T47D (cell line): ENCODE data around the gene INPP5A.
"Not testable (repeated sequence)": the region's sequence is repeated elsewhere in the genome, so short reads cannot be mapped to it uniquely, and the experiment has no call there.

Experiments
- DNase-seq, 2 experiments: peaks; one replicate each; pipeline versions ENCODE4 v3.0.0 to v3.0.0-alpha.2; 2011 to 2012; ENCODE audit warnings: low read depth in 1 of 2, low spot score in 1 of 2
- JUND ChIP-seq: IDR thresholded peaks from 2 replicates; pipeline ENCODE4 v1.6.1; 2012; ENCODE audit warnings: low read depth
- in situ Hi-C: cut with HindIII; loops from 2 replicates; pipeline ENCODE4 v1.10.0; 2016; ENCODE audit warnings: low sequenced_read_pairs, low pct_unique_long_range_greater_than_20kb

The INPP5A gene

DNA sequence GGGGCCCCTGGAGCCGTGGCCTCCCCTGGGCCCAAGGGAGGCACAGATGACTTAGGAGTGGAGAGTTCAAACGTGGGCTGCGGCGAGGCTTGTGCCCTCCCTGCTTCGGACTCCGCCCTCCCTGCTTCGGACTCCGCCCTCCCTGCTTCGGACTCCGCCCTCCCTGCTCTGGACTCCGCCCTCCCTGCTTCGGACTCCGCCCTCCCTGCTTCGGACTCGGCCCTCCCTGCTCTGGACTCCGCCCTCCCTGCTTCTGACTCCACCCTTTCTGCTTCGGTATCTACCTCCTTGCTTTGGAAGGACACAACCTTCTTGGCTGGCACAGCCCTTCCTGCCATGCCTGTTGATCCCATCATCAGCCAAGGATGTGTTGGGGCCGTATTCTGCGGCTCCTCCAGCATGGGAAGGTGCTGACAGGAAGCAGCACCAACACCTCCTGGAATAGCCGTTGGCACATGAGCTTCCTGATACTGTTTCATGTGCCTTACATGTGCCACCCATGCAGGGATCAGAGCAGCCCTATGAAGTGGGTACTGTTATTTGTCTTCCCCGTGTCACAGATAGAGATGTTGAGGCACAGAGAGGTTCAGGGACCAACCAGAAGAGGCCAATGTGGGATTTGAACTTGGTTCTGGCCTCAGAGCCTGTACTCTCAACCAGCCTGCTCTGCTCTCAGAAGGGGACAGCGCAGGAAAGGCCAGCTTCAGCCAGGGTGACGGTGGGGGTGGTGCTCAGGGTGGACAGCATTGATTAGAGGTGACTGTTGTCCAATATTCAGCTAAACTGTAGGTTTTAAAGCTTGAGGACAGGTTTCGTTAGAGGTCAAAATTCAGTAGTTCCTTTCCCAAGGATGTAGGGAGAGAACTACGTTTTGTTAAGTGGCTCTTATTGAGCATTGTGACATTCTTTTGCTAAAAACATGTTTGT is 133.9 kb downstream of the INPP5A start:
- peak in 1 of 2 experiments; percentile 8 for DNase-seq
- in situ Hi-C loops = no loop called here
- no peak for TF ChIP-seq JUND

GRCh38 chr10:132673746-132674145 is 136.2 kb downstream of the INPP5A start:
- in situ Hi-C loops, DNase-seq: not testable (repeated sequence)

DNA sequence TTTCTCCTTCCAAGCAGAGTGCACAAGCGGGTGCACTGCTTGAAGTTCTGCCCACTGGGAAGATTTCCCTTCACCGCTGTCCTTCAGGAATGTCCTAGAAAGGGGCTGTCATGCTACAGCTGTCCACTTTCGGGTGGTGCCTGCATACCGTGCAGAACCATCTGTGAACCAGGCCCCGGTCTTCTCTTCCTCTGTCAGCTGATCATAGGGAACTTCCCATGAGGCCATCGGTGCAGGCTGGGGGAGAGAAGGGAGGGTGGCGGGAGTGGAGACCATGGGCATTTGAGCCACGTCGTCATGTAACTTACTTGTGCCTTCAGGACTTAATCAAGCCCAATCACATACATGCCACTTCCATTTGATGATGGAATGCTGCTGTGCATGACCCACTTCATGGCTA is 136.7 kb downstream of the INPP5A start:
- no peak for DNase-seq
- no peak for TF ChIP-seq JUND
- in situ Hi-C loops = no loop called here

- in situ Hi-C loops = no loop called here
- DNase-seq = no peak
- no peak for TF ChIP-seq JUND
Observed at GRCh38 chr10:132675031-132675740, 137.6 kb downstream of the INPP5A start.

DNA sequence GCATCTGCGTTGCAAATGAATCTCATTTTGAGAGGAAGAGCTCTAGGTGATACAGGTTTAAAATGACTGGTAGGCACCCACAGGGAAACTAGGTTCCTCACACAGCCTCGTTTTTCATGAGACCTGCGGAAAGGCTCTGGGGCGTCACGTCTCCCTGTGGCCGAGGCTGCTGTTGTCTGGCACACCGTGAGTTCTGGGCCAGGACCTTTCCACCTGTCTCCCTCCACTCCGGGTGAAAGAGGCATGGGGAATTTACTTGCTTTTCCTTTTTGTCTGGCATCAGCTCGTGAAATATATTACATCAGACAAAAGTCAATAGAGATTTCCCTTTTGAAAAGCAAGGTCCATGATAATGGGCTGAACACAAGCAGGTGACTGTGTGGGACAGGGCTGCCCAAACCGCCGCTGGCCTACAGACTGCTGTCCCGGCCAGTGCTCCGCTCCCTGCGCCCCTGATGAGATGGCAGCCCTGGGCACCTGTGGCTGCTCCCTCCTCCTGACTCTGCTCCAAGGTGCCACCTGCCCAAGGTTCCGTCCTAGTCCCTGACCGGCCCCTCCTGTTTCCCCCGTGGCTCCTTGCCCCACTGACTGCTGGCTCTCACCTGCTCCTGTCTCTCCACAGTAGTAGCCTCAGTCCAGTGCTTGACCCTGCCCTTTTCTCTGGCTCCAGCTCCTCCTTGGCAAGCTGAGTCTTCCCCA is 138.8 kb downstream of the INPP5A start:
- in situ Hi-C loops = no loop called here
- no peak for DNase-seq
- TF ChIP-seq JUND = no peak

DNA sequence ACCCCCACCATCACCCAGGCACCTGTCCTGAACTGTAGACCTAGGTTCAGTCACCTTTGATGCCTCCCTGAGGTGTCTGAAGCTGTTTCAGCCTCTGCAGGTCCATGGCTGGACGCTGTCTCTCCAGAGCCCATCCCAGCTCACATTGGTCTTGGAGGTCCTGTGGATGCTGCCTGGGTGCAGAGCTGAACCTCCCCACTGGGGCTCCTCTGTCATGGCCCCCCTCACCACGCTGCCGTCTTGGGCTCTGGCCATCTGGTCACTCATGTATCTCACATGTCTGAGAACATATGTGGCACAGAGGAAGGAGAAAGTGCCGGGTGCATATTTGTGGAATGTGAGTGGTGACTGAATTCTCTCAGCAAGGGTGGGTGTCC is 139.5 kb downstream of the INPP5A start:
- no peak for TF ChIP-seq JUND
- in situ Hi-C loops = no loop called here
- no peak for DNase-seq

GRCh38 chr10:132677473-132678227 is 140.1 kb downstream of the INPP5A start:
- in situ Hi-C loops = no loop called here
- no peak for DNase-seq
- TF ChIP-seq JUND = no peak

GRCh38 chr10:132678436-132679216 is 141.0 kb downstream of the INPP5A start:
- no peak for TF ChIP-seq JUND
- no peak for DNase-seq
- in situ Hi-C loops = no loop called here

DNA sequence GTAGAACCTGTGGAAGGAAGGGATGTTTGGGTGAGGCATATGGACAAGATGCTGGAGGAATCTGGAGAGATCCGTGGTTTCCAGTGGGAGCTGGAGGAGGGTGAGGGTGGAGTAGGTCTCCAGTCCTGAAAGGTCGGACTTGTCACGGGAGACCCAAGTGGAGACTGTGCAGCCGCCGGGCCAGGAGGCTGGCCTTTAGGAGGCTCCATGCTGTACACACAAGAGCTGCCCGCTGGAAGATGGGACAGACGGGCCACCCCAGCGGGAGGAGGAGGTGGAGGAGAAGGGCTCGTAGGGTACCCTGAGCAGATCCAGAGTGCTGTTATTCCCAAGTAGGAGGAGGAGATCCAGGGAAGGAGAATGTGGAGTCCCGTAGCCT is 141.6 kb downstream of the INPP5A start:
- no peak for TF ChIP-seq JUND
- in situ Hi-C loops = no loop called here
- no peak for DNase-seq

DNA sequence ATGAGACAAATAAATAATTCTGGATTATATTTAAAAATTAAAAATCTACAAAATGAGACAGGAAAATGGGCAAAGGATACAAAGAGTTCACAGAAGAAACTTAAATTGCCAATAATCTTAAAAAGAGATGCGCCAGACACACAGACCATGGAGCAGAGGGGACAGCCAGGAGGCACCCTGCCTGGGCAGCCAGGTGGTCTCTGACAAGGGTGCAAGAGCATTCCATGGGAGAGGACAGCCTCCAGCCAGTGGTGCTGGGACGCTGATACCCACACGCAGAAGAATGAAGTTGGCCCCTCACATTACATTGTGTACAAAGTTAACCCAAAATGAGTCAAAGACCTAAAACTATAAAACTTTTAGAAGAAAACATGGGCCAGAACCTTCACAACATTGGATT is 142.1 kb downstream of the INPP5A start:
- in situ Hi-C loops = no loop called here
- no peak for TF ChIP-seq JUND
- DNase-seq = no peak

- DNase-seq, in situ Hi-C loops: not testable (repeated sequence)
Observed at GRCh38 chr10:132680741-132681140, 143.2 kb downstream of the INPP5A start.
